Right ventricle myocardium inferior (tissue), 1 donor: ENCODE measurements around the gene HELZ. TPM values are rescaled to one million over a fixed set of nuclear protein-coding genes. Genes with fewer than 3 reads are reported as not detected.
"Not testable (repeated sequence)": the region's sequence is repeated elsewhere in the genome, so short reads cannot be mapped to it uniquely, and the experiment has no call there.

ENCODE experiments used
- ATAC-seq: fragments of 200-7000 bp; cut with Tn5 transposase; one replicate; pipeline ENCODE4 v1.9.1; 2020; ENCODE audit warnings: mild to moderate bottlenecking, moderate library complexity
- DNase-seq: peaks from one replicate; pipeline ENCODE4 v3.0.0; 2021; ENCODE audit errors: missing footprints
- intact Hi-C: fragments of 100-400 bp; cut with DNase I; formaldehyde crosslinking; loops from one replicate; pipeline ENCODE4 v1.11.0; 2022
- total RNA-seq: library from RNA; stranded (reverse); fragmentation: NEBNext Ultra II Directional; extraction: Animal tissue kit (Norgen Biotek cat#: 25700); gene quantifications from one replicate; pipeline ENCODE4 v1.2.1, GENCODE V29; 2021
- donor health status: DM: no; HTN: yes; CAD: no; lungs with severe emphysema.

HELZ gene
- total RNA-seq, 1 donor from 2014 or later, result 31.4 TPM

GRCh38 chr17:67271187-67271586, 26.2 kb upstream of the HELZ start:
- DNase-seq, intact Hi-C loops, ATAC-seq: not testable (repeated sequence)

GRCh38 chr17:67270416-67270815, 25.4 kb upstream of the HELZ start:
- no peak for ATAC-seq
- DNase-seq, result no peak
- intact Hi-C loops, result no loop called here

- intact Hi-C loops, result no loop called here
- ATAC-seq, result no peak
- no peak for DNase-seq
These were observed 21.5 kb upstream of the HELZ start for GRCh38 chr17:67266496-67266895.

GRCh38 chr17:67265436-67266019, 20.5 kb upstream of the HELZ start:
- DNase-seq (no peak), ATAC-seq (no peak)
- intact Hi-C loops, result no loop called here

- intact Hi-C loops, result no loop called here
- no peak for ATAC-seq
These were observed 17.6 kb upstream of the HELZ start for GRCh38 chr17:67262435-67263117.

GRCh38 chr17:67260170-67260987, 15.4 kb upstream of the HELZ start:
- DNase-seq (no peak), ATAC-seq (peak; percentile 89)
- intact Hi-C loops, result no loop called here

More at GRCh38 chr17:67262435-67263117, 17.6 kb upstream of the HELZ start:
- DNase-seq, result no peak

GRCh38 chr17:67258821-67259468, 13.9 kb upstream of the HELZ start:
- DNase-seq, result no peak
- intact Hi-C loops, result no loop called here
- ATAC-seq, result no peak

- intact Hi-C loops, result no loop called here
- DNase-seq (no peak), ATAC-seq (no peak)
These were observed 11.2 kb upstream of the HELZ start for GRCh38 chr17:67256075-67256732.

- DNase-seq (no peak), ATAC-seq (no peak)
- intact Hi-C loops, result no loop called here
These were observed 8.4 kb upstream of the HELZ start for GRCh38 chr17:67253384-67253783.

- ATAC-seq, DNase-seq, intact Hi-C loops: not testable (repeated sequence)
These were observed 6.6 kb upstream of the HELZ start for GRCh38 chr17:67251586-67251985.

- no peak for ATAC-seq
- no peak for DNase-seq
- intact Hi-C loops, result no loop called here
These were observed 3.3 kb upstream of the HELZ start for GRCh38 chr17:67248291-67248690.

GRCh38 chr17:67247416-67247900, 2.5 kb upstream of the HELZ start:
- intact Hi-C loops, result no loop called here
- no peak for ATAC-seq
- DNase-seq, result no peak

GRCh38 chr17:67246653-67247415, 1.8 kb upstream of the HELZ start:
- intact Hi-C loops, result no loop called here
- no peak for DNase-seq
- no peak for ATAC-seq

- no peak for ATAC-seq
- DNase-seq, result no peak
- intact Hi-C loops, result no loop called here
These were observed 1.3 kb upstream of the HELZ start for GRCh38 chr17:67246403-67246652.

- DNase-seq (peak; percentile 71), ATAC-seq (peak; percentile 15)
- intact Hi-C loops, result no loop called here
These were observed 852 bp upstream of the HELZ start for GRCh38 chr17:67245694-67246402.

- ATAC-seq (peak; percentile 27), DNase-seq (no peak)
- intact Hi-C loops, result no loop called here
These were observed 444 bp downstream of the HELZ start for GRCh38 chr17:67244431-67245072.

- DNase-seq (no peak), ATAC-seq (no peak)
- intact Hi-C loops, result no loop called here
These were observed 1.7 kb downstream of the HELZ start for GRCh38 chr17:67243284-67243683.
